Measurements from ENCODE around the gene HAUS7. TPM values are rescaled to one million over a fixed set of nuclear protein-coding genes. Genes with fewer than 3 reads are reported as not detected.

The HAUS7 gene
- total and polyA plus RNA-seq, 7 donors = 8.3 to 18.5 (median 13.1) TPM

- Histone ChIP-seq H3K27ac (no peak overlapping the region), H3K9me3 (no peaks in the 10 kb centered on the region), H3K36me3 (ENCODE audit: insufficient read depth in 1 of 2, low read depth in 1 of 2) (peaks cover 0 to 9% of the 10 kb centered on the region in 2 donors), H3K4me1 (no peaks in the 10 kb centered on the region), H3K4me3 (no peak overlapping the region), H3K27me3 (ENCODE audit: insufficient read depth in 3 of 3, low read length in 2 of 3) (peaks cover 0 to 3% (median 0%) of the 10 kb centered on the region in 3 donors)
- 70 to 85% (median 70%) methylated on average over 17 of the region's 17 CpGs for WGBS, 3 donors
- DNase-seq (peak; percentile 6 to 18), ATAC-seq (no peak)
- intact Hi-C loops (cut with DNase I) = no loop called here
- TF ChIP-seq CTCF (IDR thresholded peaks at IDR 0.05) = no peak
These were observed 12.4 kb downstream of the HAUS7 start for GRCh38 chrX:153457827-153458466.

GRCh38 chrX:153457136-153457825, 13.1 kb downstream of the HAUS7 start:
- Histone ChIP-seq H3K4me1 (no peaks in the 10 kb centered on the region), H3K27me3 (ENCODE audit: insufficient read depth in 3 of 3, low read length in 2 of 3) (peaks cover 0 to 3% (median 0%) of the 10 kb centered on the region in 3 donors), H3K36me3 (ENCODE audit: insufficient read depth in 1 of 2, low read depth in 1 of 2) (peaks cover 0 to 9% of the 10 kb centered on the region in 2 donors), H3K4me3 (no peak overlapping the region), H3K27ac (no peak overlapping the region), H3K9me3 (no peaks in the 10 kb centered on the region)
- intact Hi-C loops (cut with DNase I) = no loop called here
- WGBS, 3 donors = 64 to 74% (median 65%) methylated on average over 14 to 18 of the region's 18 CpGs
- ATAC-seq = no peak
- DNase-seq = peak; percentile 6 to 30
- no peak for TF ChIP-seq CTCF (IDR thresholded peaks at IDR 0.05)

- no peak for ATAC-seq
- intact Hi-C loops (cut with DNase I) = no loop called here
- Histone ChIP-seq H3K4me3 (no peak overlapping the region), H3K36me3 (ENCODE audit: insufficient read depth in 1 of 2, low read depth in 1 of 2) (peaks cover 0 to 3% of the 10 kb centered on the region in 2 donors), H3K4me1 (no peaks in the 10 kb centered on the region), H3K27me3 (ENCODE audit: insufficient read depth in 3 of 3, low read length in 2 of 3) (peaks cover 0 to 3% (median 0%) of the 10 kb centered on the region in 3 donors), H3K27ac (no peak overlapping the region), H3K9me3 (no peaks in the 10 kb centered on the region)
- WGBS, 3 donors = 50 to 80% (median 51%) methylated on average over 2 to 9 of the region's 9 CpGs
- DNase-seq = peak; percentile 6 to 32
- TF ChIP-seq CTCF (IDR thresholded peaks at IDR 0.05) = no peak
These were observed 13.7 kb downstream of the HAUS7 start for GRCh38 chrX:153456704-153457103.

GRCh38 chrX:153456161-153456560, 14.2 kb downstream of the HAUS7 start:
- 32 to 56% (median 35%) methylated on average over 10 to 12 of the region's 12 CpGs for WGBS, 3 donors
- no peaks in the 10 kb centered on the region for H3K4me1 ChIP-seq
- DNase-seq (peak; percentile 34 to 78), ATAC-seq (peak; percentile 81 to 92 (median 84))
- no peaks in the 10 kb centered on the region for H3K36me3 ChIP-seq (ENCODE audit: insufficient read depth in 1 of 2, low read depth in 1 of 2)
- TF ChIP-seq CTCF (IDR thresholded peaks at IDR 0.05) = no peak
- H3K9me3 ChIP-seq = no peaks in the 10 kb centered on the region
- H3K27me3 ChIP-seq (ENCODE audit: insufficient read depth in 3 of 3, low read length in 2 of 3) = peaks cover 0 to 3% (median 0%) of the 10 kb centered on the region in 3 donors
- intact Hi-C loops (cut with DNase I) = no loop called here
- no peak overlapping the region for H3K4me3 ChIP-seq
- no peak overlapping the region for H3K27ac ChIP-seq
